DOHH2 (cell line): ENCODE results near the gene TGFBRAP1.

Experiments
- EZH2phosphoT487 ChIP-seq: fragments of 200-600 bp; sonication (generic); IDR thresholded peaks from 2 replicates; pipeline ENCODE4 v1.6.1; 2017; ENCODE audit warnings: borderline replicate concordance, mild to moderate bottlenecking, antibody characterized with exemption, low read length, moderate library complexity, mixed read lengths
- TF ChIP-seq, protein P1 (sequence below): fragments of 200-600 bp; sonication (generic); IDR thresholded peaks from one replicate; pipeline ENCODE4 v1.5.1; 2014; ENCODE audit warnings: antibody characterized with exemption, mild to moderate bottlenecking, low read depth, low read length; ENCODE audit not compliant: poor library complexity, severe bottlenecking

DNA sequence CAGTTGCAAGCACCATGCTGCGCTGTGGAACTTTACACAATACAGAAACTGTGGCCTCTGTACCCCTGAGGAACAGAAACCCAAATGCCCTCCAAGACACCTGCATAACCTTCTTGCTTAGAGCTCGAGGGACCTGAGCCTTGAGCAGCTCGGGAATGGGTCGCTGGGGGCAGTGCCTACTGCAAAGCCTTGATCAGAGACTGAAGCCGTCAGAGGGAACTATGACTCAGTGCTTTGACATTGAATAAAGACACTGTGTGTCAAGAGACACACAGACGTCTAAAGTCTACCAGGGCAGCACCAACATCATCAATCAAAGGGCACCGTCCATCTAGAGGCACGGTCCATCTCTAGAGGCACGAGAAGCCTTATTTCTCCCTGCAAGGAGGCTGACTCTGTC is 57.4 kb downstream of the TGFBRAP1 start:
- TF ChIP-seq, protein P1, sequence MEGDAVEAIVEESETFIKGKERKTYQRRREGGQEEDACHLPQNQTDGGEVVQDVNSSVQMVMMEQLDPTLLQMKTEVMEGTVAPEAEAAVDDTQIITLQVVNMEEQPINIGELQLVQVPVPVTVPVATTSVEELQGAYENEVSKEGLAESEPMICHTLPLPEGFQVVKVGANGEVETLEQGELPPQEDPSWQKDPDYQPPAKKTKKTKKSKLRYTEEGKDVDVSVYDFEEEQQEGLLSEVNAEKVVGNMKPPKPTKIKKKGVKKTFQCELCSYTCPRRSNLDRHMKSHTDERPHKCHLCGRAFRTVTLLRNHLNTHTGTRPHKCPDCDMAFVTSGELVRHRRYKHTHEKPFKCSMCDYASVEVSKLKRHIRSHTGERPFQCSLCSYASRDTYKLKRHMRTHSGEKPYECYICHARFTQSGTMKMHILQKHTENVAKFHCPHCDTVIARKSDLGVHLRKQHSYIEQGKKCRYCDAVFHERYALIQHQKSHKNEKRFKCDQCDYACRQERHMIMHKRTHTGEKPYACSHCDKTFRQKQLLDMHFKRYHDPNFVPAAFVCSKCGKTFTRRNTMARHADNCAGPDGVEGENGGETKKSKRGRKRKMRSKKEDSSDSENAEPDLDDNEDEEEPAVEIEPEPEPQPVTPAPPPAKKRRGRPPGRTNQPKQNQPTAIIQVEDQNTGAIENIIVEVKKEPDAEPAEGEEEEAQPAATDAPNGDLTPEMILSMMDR = no peak
- no peak for TF ChIP-seq EZH2phosphoT487
